Stimulated activated CD4-positive, alpha-beta T cell treated with anti-CD3 and anti-CD28 coated beads, Interleukin-15, amount 100 ng/mL, for 48 hours (primary cell): ENCODE data around the gene DNMT3A.

Experiments
- DNase-seq, 2 donors: peaks; one replicate each; pipeline ENCODE4 v3.0.0-alpha.2; 2020; ENCODE audit warnings: low read depth in 2 of 2

DNMT3A gene

GRCh38 chr2:25306777-25307368, 34.9 kb downstream of the DNMT3A start:
- no peak for DNase-seq

GRCh38 chr2:25305775-25306174, 36.0 kb downstream of the DNMT3A start:
- DNase-seq = no peak

DNA sequence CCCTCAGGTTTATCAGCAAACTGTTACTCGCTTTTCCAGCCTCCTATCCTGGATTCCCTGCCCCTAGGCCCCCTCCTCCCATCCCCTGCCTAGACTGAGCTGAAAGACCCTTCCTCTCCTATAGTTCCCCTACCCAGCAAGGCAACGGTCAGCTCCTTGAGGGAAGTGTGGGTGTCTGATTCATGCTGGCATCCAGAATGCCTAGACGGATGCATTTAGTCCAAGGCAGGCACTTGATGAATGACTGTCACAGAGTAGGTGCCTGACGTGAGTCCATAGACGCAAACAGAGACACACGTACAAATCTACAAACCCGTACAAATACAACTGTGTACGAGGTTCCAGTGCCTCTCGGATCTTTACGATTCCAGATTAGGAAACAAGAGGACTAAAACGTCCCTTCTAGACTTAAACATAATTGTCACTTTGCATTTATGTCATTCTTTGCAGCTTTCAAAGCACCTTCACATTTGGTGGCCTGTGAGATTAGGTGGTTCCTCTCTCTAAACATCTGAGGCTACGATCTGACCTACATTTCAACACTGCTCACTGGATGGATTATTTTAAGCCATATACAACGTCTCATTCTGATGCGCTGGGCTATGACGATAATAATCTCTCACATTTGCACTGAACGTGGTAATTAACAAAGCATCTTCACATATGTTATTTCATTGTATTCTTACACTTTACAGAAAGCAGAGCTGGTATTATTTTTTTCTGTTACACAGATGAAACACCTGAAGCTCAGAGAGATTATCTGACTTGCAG, 36.7 kb downstream of the DNMT3A start:
- DNase-seq = no peak

- no peak for DNase-seq
Measured at GRCh38 chr2:25304321-25304720, 37.4 kb downstream of the DNMT3A start.

DNA sequence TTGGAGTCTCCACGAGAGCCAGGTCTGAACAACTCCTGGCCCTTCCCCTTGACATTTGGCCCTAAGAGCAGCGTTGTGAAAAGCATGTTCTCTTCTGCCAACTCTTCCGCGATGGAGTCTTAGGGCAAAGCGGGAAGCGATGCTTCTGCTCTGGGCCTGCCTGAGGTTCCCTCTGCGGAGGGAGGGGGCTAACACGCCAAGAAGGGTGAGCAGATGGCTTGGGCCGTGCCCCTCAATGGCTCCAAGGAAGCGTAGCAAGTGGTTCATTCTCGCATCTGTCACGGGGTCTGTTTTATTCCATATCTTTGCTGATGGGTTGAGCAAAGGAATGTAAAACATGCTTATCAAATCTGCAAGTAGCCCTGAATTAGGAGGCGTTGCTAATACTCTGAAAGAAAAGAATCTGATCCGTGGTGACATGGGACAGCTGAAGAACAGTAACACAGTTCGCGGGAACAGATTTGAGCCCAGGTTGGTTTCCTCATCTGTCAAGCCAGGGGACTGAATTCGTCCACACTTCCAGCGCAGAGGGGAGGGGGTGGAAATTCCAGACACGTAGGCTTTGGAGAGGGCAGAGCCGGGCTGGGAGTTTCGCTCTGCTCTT, 38.0 kb downstream of the DNMT3A start:
- no peak for DNase-seq

GRCh38 chr2:25302758-25303375, 38.9 kb downstream of the DNMT3A start:
- DNase-seq = no peak

DNA sequence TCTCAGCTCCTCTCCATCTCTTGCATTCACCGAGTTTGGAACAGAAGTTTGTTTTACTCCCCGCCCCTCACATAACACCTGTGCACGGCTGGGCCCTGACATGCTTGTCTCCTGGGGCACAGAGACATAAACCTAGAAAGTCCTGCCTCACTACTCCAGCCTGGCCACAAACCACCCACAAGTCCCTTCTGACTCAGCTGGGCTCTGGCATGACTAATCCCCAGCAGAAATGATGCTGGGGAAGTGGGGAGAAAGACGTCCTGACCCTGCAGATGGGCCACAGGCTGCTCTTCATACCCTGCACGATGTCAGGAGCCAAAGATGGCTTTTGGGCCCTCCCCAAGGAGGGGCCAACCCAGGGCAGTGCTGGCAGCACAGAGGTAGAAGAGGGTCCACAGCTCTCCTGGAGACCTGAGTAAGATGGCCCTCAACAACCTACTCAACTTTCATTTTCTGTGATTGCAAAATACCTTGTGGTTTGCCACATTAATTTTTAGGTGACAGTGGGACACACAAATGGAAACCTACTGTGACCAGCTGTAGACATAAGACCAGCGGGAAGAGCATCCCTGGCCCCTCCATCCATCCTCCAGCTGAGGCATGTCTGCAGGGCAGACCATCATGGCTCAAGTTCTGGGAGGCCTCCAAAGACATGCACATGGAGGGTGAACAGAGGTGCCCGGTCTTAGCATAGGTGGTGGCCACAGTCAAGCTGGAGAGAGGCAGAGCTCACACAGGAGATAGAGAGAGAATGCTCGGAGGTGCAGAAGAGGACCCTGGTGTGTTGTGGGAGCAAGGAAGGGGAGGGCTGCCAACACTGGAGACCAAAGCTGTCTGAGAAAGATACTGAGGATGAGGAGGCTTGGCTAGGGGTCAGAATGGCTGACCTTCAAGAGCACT, 40.0 kb downstream of the DNMT3A start:
- peak; percentile 73 to 74 for DNase-seq

DNA sequence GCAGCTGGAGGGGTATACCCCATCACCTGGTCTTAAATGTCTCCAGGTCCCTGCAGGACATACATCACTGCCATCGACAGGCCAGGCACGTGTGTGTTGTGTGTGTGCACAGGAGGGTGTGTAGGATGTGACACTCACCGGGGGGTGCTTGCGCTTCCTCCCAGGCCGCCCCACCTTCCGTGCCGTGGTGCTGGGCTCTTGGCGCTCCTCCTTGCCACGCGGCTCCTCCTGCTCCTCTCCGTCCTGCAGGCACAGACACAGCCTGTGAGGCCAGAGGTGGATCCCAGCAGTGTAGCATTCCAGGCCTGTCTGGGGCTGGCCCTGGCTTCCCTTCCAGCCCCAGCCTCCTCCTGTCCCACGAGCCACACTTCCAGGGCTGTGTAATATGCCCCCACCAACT, 41.7 kb downstream of the DNMT3A start:
- no peak for DNase-seq

GRCh38 chr2:25298776-25299431, 42.8 kb downstream of the DNMT3A start:
- no peak for DNase-seq

DNA sequence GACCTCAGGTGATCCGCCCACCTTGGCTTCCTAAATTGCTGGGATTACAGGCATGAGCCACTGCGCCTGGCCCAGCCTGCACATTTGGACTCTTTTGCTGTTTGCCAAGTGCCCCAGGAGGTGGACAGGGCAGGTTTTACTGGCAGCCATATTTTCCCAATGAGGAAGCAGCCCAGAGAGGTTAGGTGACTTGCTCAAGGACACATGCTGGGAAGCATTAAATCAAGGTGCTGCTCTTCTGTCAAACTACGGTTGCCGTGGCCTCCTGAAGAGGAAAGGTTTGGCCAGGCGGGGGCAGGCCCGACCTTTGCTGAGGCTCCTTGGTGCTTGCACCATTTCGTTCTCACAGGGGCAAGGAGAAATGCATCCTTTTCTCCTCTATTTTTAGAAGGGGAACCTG, 44.0 kb downstream of the DNMT3A start:
- DNase-seq = no peak

GRCh38 chr2:25295621-25296020, 46.1 kb downstream of the DNMT3A start:
- no peak for DNase-seq

GRCh38 chr2:25294573-25295462, 46.9 kb downstream of the DNMT3A start:
- peak; percentile 55 to 63 for DNase-seq

- DNase-seq = no peak
Measured at GRCh38 chr2:25293958-25294562, 47.7 kb downstream of the DNMT3A start.

DNA sequence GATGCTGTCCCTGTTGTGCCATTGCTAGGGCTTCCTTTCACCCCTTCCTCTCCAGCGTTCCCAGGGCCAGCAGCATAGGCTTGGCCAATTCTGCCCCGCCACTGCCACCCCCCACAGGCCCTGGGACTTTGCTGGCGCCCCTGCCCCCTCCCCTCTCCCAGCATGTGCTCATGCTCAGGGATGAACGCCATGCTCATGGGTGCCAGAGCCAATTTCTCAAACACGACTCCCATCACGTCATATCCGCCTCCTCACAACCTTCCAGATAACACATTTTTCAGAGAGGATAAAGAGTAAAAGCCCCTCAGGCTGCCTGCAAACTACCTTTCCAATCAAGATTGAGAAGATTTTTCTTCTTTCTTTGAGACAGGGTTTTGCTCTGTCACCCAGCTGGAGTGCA, 48.6 kb downstream of the DNMT3A start:
- DNase-seq = no peak

DNA sequence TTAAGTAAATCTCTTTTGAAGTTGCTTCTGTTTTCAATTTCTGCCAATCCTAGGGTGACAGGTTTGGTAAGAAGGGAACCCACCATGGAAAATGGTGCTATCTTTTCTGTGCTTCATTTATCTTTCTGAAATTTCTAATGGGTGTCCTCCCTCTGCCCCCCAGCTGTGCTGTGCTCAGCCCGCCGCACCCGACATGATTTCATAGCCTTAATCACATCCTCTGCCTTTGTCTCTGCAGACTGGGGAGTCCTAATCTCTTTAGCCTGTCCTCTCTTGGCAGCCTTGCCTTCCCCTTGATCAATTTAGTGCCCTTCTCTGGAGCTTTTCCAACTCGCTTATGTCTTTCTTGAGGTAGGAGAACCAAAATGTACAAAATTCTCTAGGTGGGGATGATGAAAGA, 49.3 kb downstream of the DNMT3A start:
- DNase-seq = no peak

DNA sequence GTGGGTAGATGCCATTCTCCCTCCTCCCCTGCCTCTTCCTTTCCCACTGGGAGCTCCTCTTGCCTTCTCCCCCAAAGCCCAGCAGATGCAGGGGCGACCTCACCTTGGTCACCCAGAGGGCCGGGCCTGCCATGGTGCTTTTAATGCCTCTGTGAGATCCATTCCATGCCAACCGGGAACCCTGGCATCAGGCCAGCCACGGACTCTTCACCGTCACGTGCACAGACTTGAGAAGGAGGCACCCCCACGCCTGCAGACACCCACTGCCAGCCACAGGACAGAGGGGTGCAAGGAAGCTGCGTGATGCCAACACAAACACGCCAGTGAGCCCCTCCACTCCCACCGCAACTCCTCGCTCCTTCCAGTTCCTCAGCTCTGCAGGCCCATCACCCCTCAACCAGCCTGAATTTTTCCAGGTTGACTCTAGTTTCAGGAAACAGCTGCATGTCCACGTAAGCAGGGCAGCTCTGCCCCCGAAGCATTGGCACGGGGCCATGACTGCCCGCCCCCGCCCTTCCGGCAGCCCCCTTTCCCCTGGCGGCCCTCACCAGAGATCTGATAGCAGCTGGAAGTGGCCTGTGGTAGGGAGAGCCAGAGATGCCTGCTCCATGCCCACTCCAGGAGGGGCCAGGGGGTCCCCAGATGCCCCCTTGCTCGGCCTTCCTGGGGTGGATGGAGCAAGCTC, 50.8 kb downstream of the DNMT3A start:
- no peak for DNase-seq

- DNase-seq = no peak
Measured at GRCh38 chr2:25286723-25287483, 54.8 kb downstream of the DNMT3A start.

- peak; percentile 54 to 58 for DNase-seq
Measured at GRCh38 chr2:25286025-25286400, 55.7 kb downstream of the DNMT3A start.
